ENCODE results near the gene DLK1.

DLK1 gene

GRCh38 chr14:100765296-100765695 is 38.6 kb downstream of the DLK1 start:
- no peak for DNase-seq

- no peak for DNase-seq
Observed at GRCh38 chr14:100765991-100766390, 39.3 kb downstream of the DLK1 start.

- no peak for DNase-seq
Observed at GRCh38 chr14:100767003-100767787, 40.5 kb downstream of the DLK1 start.

- no peak for DNase-seq
Observed at GRCh38 chr14:100767788-100768536, 41.3 kb downstream of the DLK1 start.

GRCh38 chr14:100769035-100769939 is 42.6 kb downstream of the DLK1 start:
- no peak for DNase-seq

- no peak for DNase-seq
Observed at GRCh38 chr14:100770046-100770445, 43.4 kb downstream of the DLK1 start.

GRCh38 chr14:100770605-100771120 is 44.0 kb downstream of the DLK1 start:
- DNase-seq, result no peak

GRCh38 chr14:100771121-100771800 is 44.6 kb downstream of the DLK1 start:
- no peak for DNase-seq

- DNase-seq, result no peak
Observed at GRCh38 chr14:100772607-100773165, 46.0 kb downstream of the DLK1 start.

GRCh38 chr14:100773331-100774163 is 46.9 kb downstream of the DLK1 start:
- DNase-seq, result no peak

GRCh38 chr14:100774164-100774537 is 47.5 kb downstream of the DLK1 start:
- no peak for DNase-seq

- DNase-seq, result no peak
Observed at GRCh38 chr14:100775351-100775830, 48.7 kb downstream of the DLK1 start.

GRCh38 chr14:100775831-100776591 is 49.3 kb downstream of the DLK1 start:
- DNase-seq, result no peak

GRCh38 chr14:100776681-100777365 is 50.1 kb downstream of the DLK1 start:
- DNase-seq, result no peak

- no peak for DNase-seq
Observed at GRCh38 chr14:100777366-100777817, 50.7 kb downstream of the DLK1 start.

- DNase-seq, result no peak
Observed at GRCh38 chr14:100777818-100778525, 51.3 kb downstream of the DLK1 start.

- DNase-seq, result no peak
Observed at GRCh38 chr14:100778526-100778882, 51.8 kb downstream of the DLK1 start.

- no peak for DNase-seq
Observed at GRCh38 chr14:100778951-100779690, 52.4 kb downstream of the DLK1 start.
